SU-DHL-6 (cell line): ENCODE results near the gene PTH1R.
"Not testable (repeated sequence)": the region's sequence is repeated elsewhere in the genome, so short reads cannot be mapped to it uniquely, and the experiment has no call there.

Experiments used
- H2AFZ ChIP-seq: fragments of 200-600 bp; sonication (generic); 2 replicates; pipeline ENCODE4 v1.6.1; 2014; ENCODE audit warnings: low read depth, mild to moderate bottlenecking, moderate library complexity, mixed read lengths, antibody characterized with exemption, low read length; ENCODE audit not compliant: severe bottlenecking
- H3F3A ChIP-seq: fragments of 200-600 bp; shearing (Covaris generic); 2 replicates; pipeline ENCODE4 v1.6.0; 2016; ENCODE audit warnings: antibody characterized with exemption, mild to moderate bottlenecking; ENCODE audit not compliant: insufficient read depth
- H3K27ac ChIP-seq: fragments of 200-600 bp; sonication (generic); 2 replicates; pipeline ENCODE4 v1.5.1; 2016; ENCODE audit warnings: low read depth, mild to moderate bottlenecking, low read length, moderate library complexity, mixed read lengths
- H3K27me3 ChIP-seq: fragments of 200-600 bp; sonication (generic), shearing (Covaris generic); 2 replicates; pipeline ENCODE4 v1.6.0; 2014; ENCODE audit warnings: mild to moderate bottlenecking, low read length
- H3K36me3 ChIP-seq: fragments of 200-600 bp; sonication (generic); 2 replicates; pipeline ENCODE4 v1.6.1; 2014; ENCODE audit warnings: mild to moderate bottlenecking, low read length, mixed read lengths
- H3K4me2 ChIP-seq: fragments of 300-600, 200-600 bp; shearing (Covaris generic), sonication (generic); 2 replicates; pipeline ENCODE4 v1.6.0; 2014; ENCODE audit warnings: low read length, low read depth, mild to moderate bottlenecking; ENCODE audit not compliant: poor library complexity, severe bottlenecking
- H3K4me3 ChIP-seq: fragments of 200-600 bp; sonication (generic); 2 replicates; pipeline ENCODE4 v1.5.1; 2014; ENCODE audit warnings: antibody characterized with exemption, low read length, mild to moderate bottlenecking, mixed read lengths; ENCODE audit not compliant: insufficient read depth, poor library complexity, severe bottlenecking
- H3K79me2 ChIP-seq: fragments of 200-600 bp; sonication (generic); 2 replicates; pipeline ENCODE4 v1.6.1; 2014; ENCODE audit warnings: mild to moderate bottlenecking, low read length, moderate library complexity; ENCODE audit not compliant: insufficient read depth
- H3K9ac ChIP-seq: fragments of 200-600 bp; sonication (generic); 2 replicates; pipeline ENCODE4 v1.7.0; 2014; ENCODE audit warnings: mild to moderate bottlenecking, low read length
- H3K9me2 ChIP-seq: fragments of 200-600 bp; sonication (generic); replicated peaks from 2 replicates; pipeline ENCODE4 v1.6.1; 2014; ENCODE audit warnings: low read length; ENCODE audit not compliant: insufficient read depth
- H3K9me3 ChIP-seq: fragments of 200-600 bp; sonication (generic); 2 replicates; pipeline ENCODE4 v1.6.1; 2014; ENCODE audit warnings: low read length, mixed read lengths; ENCODE audit not compliant: insufficient read depth
- H4K20me1 ChIP-seq: fragments of 200-600 bp; sonication (generic); 2 replicates; pipeline ENCODE4 v1.6.1; 2014; ENCODE audit warnings: low read depth, mild to moderate bottlenecking, antibody characterized with exemption, low read length, moderate library complexity, mixed read lengths
- EZH2phosphoT487 ChIP-seq: fragments of 200-600 bp; sonication (generic), shearing (Covaris generic); conservative IDR thresholded peaks from 2 replicates; pipeline ENCODE4 v1.6.1; 2018; ENCODE audit warnings: mild to moderate bottlenecking, antibody characterized with exemption, low read length, moderate library complexity, mixed read lengths
- TF ChIP-seq, protein P1 (sequence below): fragments of 200-600 bp; sonication (generic); IDR thresholded peaks from one replicate; pipeline ENCODE4 v1.5.1; 2017; ENCODE audit warnings: antibody characterized with exemption, mild to moderate bottlenecking, low read length, moderate library complexity; ENCODE audit not compliant: insufficient read depth, poor library complexity, severe bottlenecking

Gene PTH1R

DNA sequence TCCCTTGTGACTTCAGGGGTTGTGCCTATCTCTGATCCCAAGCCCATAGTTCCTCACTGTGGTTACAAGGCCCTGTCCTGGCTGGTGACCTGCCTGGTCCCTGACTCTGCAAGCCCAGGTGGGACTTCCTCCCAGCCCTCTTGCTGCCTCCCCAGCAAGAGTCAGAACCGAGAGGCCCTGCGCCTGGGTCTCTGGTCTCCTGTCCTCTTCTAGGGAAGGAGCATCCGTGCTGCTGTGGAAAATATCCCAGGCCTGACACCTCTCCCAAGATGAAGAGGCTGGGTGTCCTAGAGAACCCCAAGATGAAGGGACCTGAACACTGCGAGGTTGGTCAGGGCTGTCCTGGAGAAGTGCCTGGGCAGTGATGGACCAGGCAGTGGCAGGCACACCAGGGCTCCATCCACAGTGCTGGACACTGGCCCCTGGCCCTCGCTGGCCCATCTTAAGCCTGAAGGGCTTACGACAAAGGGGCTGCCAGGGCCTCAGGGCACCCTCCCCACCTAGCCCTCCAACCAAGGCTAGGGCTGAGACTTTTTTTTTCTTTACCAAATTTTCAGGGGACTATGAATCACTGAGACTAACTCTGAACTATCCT is 32.7 kb downstream of the PTH1R start:
- H3K9ac ChIP-seq = no peak overlapping the region

DNA sequence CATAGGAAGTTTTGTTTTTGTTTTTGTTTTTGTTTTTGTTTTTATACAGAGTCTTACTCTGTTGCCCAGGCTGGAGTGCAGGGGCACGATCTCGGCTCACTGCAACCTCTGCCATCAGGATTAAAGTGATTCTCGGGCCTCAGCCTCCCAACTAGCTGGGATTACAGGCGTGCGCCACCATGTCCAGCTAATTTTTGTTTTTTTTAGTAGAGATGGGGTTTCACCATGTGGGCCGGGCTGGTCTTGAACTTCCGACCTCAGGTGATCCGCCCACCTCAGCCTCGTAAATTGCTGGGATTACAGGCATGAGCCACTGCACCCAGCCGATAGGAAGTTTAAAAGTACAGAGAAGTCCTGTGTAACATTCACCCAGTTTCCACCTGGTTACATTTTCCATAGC is 33.4 kb downstream of the PTH1R start:
- H3K27ac ChIP-seq, H2AFZ ChIP-seq, H3K27me3 ChIP-seq, H3K36me3 ChIP-seq, H4K20me1 ChIP-seq, H3K79me2 ChIP-seq, H3K9me2 ChIP-seq, H3K4me2 ChIP-seq, H3K4me3 ChIP-seq, H3K9me3 ChIP-seq, H3K9ac ChIP-seq: not testable (repeated sequence)
- peaks cover 19% of the 10 kb centered on the region for H3F3A ChIP-seq

More for the DNA sequence above, 32.7 kb downstream of the PTH1R start:
- no peaks in the 10 kb centered on the region for H3K36me3 ChIP-seq
- H4K20me1 ChIP-seq = no peaks in the 10 kb centered on the region
- H3F3A ChIP-seq = peaks cover 19% of the 10 kb centered on the region
- H3K27ac ChIP-seq = no peak overlapping the region
- H3K27me3 ChIP-seq = no peaks in the 10 kb centered on the region
- no peak overlapping the region for H2AFZ ChIP-seq
- no peaks in the 10 kb centered on the region for H3K9me2 ChIP-seq
- H3K9me3 ChIP-seq = no peaks in the 10 kb centered on the region
- H3K79me2 ChIP-seq = no peaks in the 10 kb centered on the region
- no peak for TF ChIP-seq EZH2phosphoT487
- TF ChIP-seq, protein P1, sequence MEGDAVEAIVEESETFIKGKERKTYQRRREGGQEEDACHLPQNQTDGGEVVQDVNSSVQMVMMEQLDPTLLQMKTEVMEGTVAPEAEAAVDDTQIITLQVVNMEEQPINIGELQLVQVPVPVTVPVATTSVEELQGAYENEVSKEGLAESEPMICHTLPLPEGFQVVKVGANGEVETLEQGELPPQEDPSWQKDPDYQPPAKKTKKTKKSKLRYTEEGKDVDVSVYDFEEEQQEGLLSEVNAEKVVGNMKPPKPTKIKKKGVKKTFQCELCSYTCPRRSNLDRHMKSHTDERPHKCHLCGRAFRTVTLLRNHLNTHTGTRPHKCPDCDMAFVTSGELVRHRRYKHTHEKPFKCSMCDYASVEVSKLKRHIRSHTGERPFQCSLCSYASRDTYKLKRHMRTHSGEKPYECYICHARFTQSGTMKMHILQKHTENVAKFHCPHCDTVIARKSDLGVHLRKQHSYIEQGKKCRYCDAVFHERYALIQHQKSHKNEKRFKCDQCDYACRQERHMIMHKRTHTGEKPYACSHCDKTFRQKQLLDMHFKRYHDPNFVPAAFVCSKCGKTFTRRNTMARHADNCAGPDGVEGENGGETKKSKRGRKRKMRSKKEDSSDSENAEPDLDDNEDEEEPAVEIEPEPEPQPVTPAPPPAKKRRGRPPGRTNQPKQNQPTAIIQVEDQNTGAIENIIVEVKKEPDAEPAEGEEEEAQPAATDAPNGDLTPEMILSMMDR = no peak
- no peak overlapping the region for H3K4me2 ChIP-seq
- no peak overlapping the region for H3K4me3 ChIP-seq

DNA sequence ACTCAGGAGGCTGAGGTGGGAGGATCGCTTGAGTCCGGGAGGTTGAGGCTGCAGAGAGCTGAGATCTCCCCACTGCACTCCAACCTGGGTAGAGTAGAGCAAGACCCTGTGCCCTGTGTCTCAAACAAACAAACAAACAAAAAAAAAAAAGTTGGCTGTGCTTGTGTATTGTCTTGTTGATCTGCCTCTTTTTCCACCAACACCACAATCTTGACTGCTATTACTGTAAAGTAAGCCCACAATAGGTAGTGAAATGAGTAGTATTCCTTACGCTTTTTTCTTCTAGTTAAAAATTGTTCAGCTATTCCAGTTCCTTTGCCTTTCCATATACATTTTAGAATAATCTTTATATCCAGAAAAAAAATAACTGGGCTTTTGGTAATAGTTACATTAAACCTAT is 35.5 kb downstream of the PTH1R start:
- no peaks in the 10 kb centered on the region for H3K79me2 ChIP-seq
- no peaks in the 10 kb centered on the region for H3K9me3 ChIP-seq
- no peak overlapping the region for H3K4me3 ChIP-seq
- H3K36me3 ChIP-seq = peaks cover 13% of the 10 kb centered on the region; the same call in 1 of the 2 replicates
- no peak overlapping the region for H3K9ac ChIP-seq
- H4K20me1 ChIP-seq = no peaks in the 10 kb centered on the region
- H3K9me2 ChIP-seq = no peaks in the 10 kb centered on the region
- H3K27me3 ChIP-seq = no peaks in the 10 kb centered on the region
- H2AFZ ChIP-seq = no peak overlapping the region
- peaks cover 23% of the 10 kb centered on the region for H3F3A ChIP-seq
- no peak overlapping the region for H3K4me2 ChIP-seq
- no peak overlapping the region for H3K27ac ChIP-seq
- TF ChIP-seq EZH2phosphoT487 = no peak
- TF ChIP-seq, protein P1 = no peak

DNA sequence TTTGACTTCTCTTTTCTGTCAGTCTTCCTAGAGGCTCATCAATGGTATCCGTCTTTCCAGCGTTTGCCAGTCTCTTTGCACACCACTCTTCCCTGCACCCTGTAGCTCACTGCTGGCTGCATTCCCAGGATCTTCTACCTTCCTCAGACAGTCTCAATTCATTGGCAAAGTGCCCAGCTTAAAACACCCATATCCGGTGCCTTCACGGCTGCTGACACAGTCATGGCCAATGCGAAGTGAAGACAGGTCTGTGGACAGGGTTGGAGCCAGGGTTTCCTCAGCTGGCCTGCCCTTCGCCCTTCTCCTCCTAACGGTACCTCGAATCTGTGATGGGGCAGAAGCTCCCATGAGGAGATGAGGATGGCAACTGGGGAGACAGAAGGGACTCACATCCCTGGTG is 36.1 kb downstream of the PTH1R start:
- TF ChIP-seq EZH2phosphoT487 = no peak
- TF ChIP-seq, protein P1 = no peak
- Histone ChIP-seq H4K20me1 (no peaks in the 10 kb centered on the region), H3K27ac (no peak overlapping the region), H3K79me2 (no peaks in the 10 kb centered on the region), H3K9me3 (no peaks in the 10 kb centered on the region), H3K4me3 (no peak overlapping the region), H3K9me2 (no peaks in the 10 kb centered on the region), H3F3A (peaks cover 29% of the 10 kb centered on the region), H2AFZ (no peak overlapping the region), H3K4me2 (no peak overlapping the region), H3K9ac (no peak overlapping the region), H3K27me3 (no peaks in the 10 kb centered on the region), H3K36me3 (peaks cover 19% of the 10 kb centered on the region)
